GM21447 (cell line): ENCODE measurements around the gene FAM228A.
"Not testable (repeated sequence)": the region's sequence is repeated elsewhere in the genome, so short reads cannot be mapped to it uniquely, and the experiment has no call there.

Experiments used
- ATAC-seq: cut with Tn5 transposase; IDR thresholded peaks from one replicate; pipeline ENCODE4 v1.9.1; 2021; ENCODE audit not compliant: unreplicated experiment

FAM228A gene

GRCh38 chr2:24190503-24190902, 15.7 kb downstream of the FAM228A start:
- no peak for ATAC-seq

- no peak for ATAC-seq
Observed at GRCh38 chr2:24191156-24191555, 16.3 kb downstream of the FAM228A start.

GRCh38 chr2:24191848-24192247, 17.0 kb downstream of the FAM228A start:
- no peak for ATAC-seq

GRCh38 chr2:24197213-24197612, 22.4 kb downstream of the FAM228A start:
- ATAC-seq = not testable (repeated sequence)

GRCh38 chr2:24199968-24200590, 25.2 kb downstream of the FAM228A start:
- ATAC-seq = no peak

- ATAC-seq = no peak
Observed at GRCh38 chr2:24200799-24201198, 25.9 kb downstream of the FAM228A start.

GRCh38 chr2:24203029-24203786, 28.4 kb downstream of the FAM228A start:
- no peak for ATAC-seq

- ATAC-seq = no peak
Observed at GRCh38 chr2:24203787-24204150, 28.9 kb downstream of the FAM228A start.

GRCh38 chr2:24204505-24204904, 29.7 kb downstream of the FAM228A start:
- ATAC-seq = no peak

GRCh38 chr2:24205131-24205530, 30.3 kb downstream of the FAM228A start:
- ATAC-seq = no peak

GRCh38 chr2:24206242-24206641, 31.4 kb downstream of the FAM228A start:
- no peak for ATAC-seq

GRCh38 chr2:24206714-24207113, 31.9 kb downstream of the FAM228A start:
- ATAC-seq = no peak

- ATAC-seq = no peak
Observed at GRCh38 chr2:24207359-24207758, 32.5 kb downstream of the FAM228A start.

GRCh38 chr2:24208490-24208889, 33.6 kb downstream of the FAM228A start:
- ATAC-seq = no peak

- ATAC-seq = no peak
Observed at GRCh38 chr2:24209389-24210105, 34.7 kb downstream of the FAM228A start.

- no peak for ATAC-seq
Observed at GRCh38 chr2:24210106-24210455, 35.2 kb downstream of the FAM228A start.

GRCh38 chr2:24210723-24211122, 35.9 kb downstream of the FAM228A start:
- ATAC-seq = no peak

GRCh38 chr2:24211408-24211807, 36.6 kb downstream of the FAM228A start:
- no peak for ATAC-seq

- peak; percentile 97 for ATAC-seq
Observed at GRCh38 chr2:24214880-24215279, 40.0 kb downstream of the FAM228A start.

GRCh38 chr2:24220554-24221291, 45.9 kb downstream of the FAM228A start:
- no peak for ATAC-seq

GRCh38 chr2:24221343-24222050, 46.6 kb downstream of the FAM228A start:
- no peak for ATAC-seq
